H1 (cell line): ENCODE measurements around the gene ZNF512B. TPM values are rescaled to one million over a fixed set of nuclear protein-coding genes. Genes with fewer than 3 reads are reported as not detected.

ENCODE experiments used
- CTCF ChIA-PET: fragments of 300-600 bp; sonication (Branson Sonifier 250); formaldehyde crosslinking; loops from one replicate; lab custom pipeline; 2021; ENCODE audit not compliant: partially characterized antibody; lab: Charles Lee
- POLR2A ChIA-PET: fragments of 300-600 bp; sonication (Branson Sonifier 250); formaldehyde crosslinking; loops from one replicate; lab custom pipeline; 2021; ENCODE audit warnings: inconsistent platforms; ENCODE audit not compliant: partially characterized antibody; lab: Charles Lee
- DNase-seq, 2 experiments: peaks; one replicate each; pipeline versions ENCODE4 v3.0.0 to v3.0.0-alpha.2; 2010 to 2022; ENCODE audit warnings: low spot score in 2 of 2, low read depth in 1 of 2, mixed read lengths in 1 of 2
- FAIRE-seq: peaks from 2 replicates; lab custom pipeline; 2011; peaks lifted over from hg19 to GRCh38; lab: Jason Lieb, UNC
- H2AFZ ChIP-seq: 2 replicates; pipeline ENCODE4 v1.8.1; 2012; ENCODE audit warnings: low read length, inconsistent platforms
- H2AK5ac ChIP-seq: 2 replicates; pipeline ENCODE4 v1.6.1; 2013; ENCODE audit warnings: low read depth, low read length
- H2BK120ac ChIP-seq: replicated peaks from 2 replicates; pipeline ENCODE3; 2013; ENCODE audit warnings: low read depth, low read length, inconsistent platforms
- H2BK12ac ChIP-seq: 2 replicates; pipeline ENCODE4 v1.6.1; 2013; ENCODE audit warnings: low read depth, low read length
- H2BK15ac ChIP-seq: 2 replicates; pipeline ENCODE4 v1.6.1; 2013; ENCODE audit warnings: low read length
- H2BK20ac ChIP-seq: 2 replicates; pipeline ENCODE4 v1.6.1; 2013; ENCODE audit warnings: low read length
- H2BK5ac ChIP-seq: 2 replicates; pipeline ENCODE4 v1.6.1; 2013; ENCODE audit warnings: low read depth, low read length
- H3K14ac ChIP-seq: 2 replicates; pipeline ENCODE4 v1.6.1; 2013; ENCODE audit warnings: inconsistent platforms; ENCODE audit not compliant: insufficient read length
- H3K18ac ChIP-seq: 2 replicates; pipeline ENCODE4 v1.6.1; 2013; ENCODE audit warnings: low read length; ENCODE audit errors: extremely low read depth
- H3K23ac ChIP-seq: 2 replicates; pipeline ENCODE4 v1.6.1; 2013; ENCODE audit warnings: inconsistent platforms; ENCODE audit not compliant: insufficient read length
- H3K23me2 ChIP-seq: 2 replicates; pipeline ENCODE4 v1.6.1; 2013; ENCODE audit warnings: low read depth, low read length
- H3K27ac ChIP-seq: 2 replicates; pipeline ENCODE4 v1.6.1; 2011; ENCODE audit warnings: low read depth, low read length, inconsistent platforms
- H3K27me3 ChIP-seq, 4 experiments: replicated peaks in 1 of 4; 1 replicate in 1 of 4; 2 replicates in 3 of 4; pipeline versions ENCODE4 v1.6.1 to v1.8.1; 2011 to 2013; ENCODE audit warnings: low read length in 3 of 4, mild to moderate bottlenecking in 3 of 4, inconsistent platforms in 2 of 4, mixed read lengths in 2 of 4, moderate library complexity in 1 of 4; ENCODE audit not compliant: control insufficient read depth in 3 of 4, insufficient read depth in 3 of 4; ENCODE audit errors: extremely low read depth in 1 of 4
- H3K36me3 ChIP-seq, 4 experiments: 2 replicates each; pipeline versions ENCODE4 v1.6.1 to v1.8.1; 2011 to 2013; ENCODE audit warnings: mild to moderate bottlenecking in 4 of 4, low read length in 3 of 4, moderate library complexity in 2 of 4, control low read depth in 1 of 4, inconsistent platforms in 1 of 4; ENCODE audit not compliant: insufficient read depth in 4 of 4, control insufficient read depth in 2 of 4
- H3K4ac ChIP-seq: replicated peaks from 2 replicates; pipeline ENCODE3; 2013; ENCODE audit warnings: low read length, low read depth, mixed read lengths, inconsistent platforms; ENCODE audit not compliant: insufficient read length
- H3K4me1 ChIP-seq, 4 experiments: replicated peaks in 1 of 4; 1 replicate in 1 of 4; 2 replicates in 3 of 4; pipeline versions ENCODE4 v1.6.1 to v1.8.1; 2011 to 2013; ENCODE audit warnings: low read length in 3 of 4, inconsistent platforms in 2 of 4, mixed read lengths in 1 of 4; ENCODE audit not compliant: insufficient read depth in 4 of 4, control insufficient read depth in 3 of 4
- H3K4me2 ChIP-seq, 2 experiments: 2 replicates each; pipeline versions ENCODE4 v1.6.1 to v1.8.1; 2011 to 2013; ENCODE audit warnings: low read depth in 2 of 2, low read length in 2 of 2, control low read depth in 1 of 2, inconsistent platforms in 1 of 2, mild to moderate bottlenecking in 1 of 2; ENCODE audit not compliant: insufficient read depth in 1 of 2
- H3K4me3 ChIP-seq, 4 experiments: fragments of 200-600, 300-600 bp in 1 of 4; sonication (generic), shearing (Covaris generic), sonication (Bioruptor Twin) in 1 of 4; 2 replicates each; pipeline versions ENCODE4 v1.5.1 to v1.8.1; 2011 to 2016; ENCODE audit warnings: low read length in 4 of 4, low read depth in 3 of 4, control low read depth in 2 of 4, inconsistent platforms in 2 of 4, mild to moderate bottlenecking in 2 of 4, mixed read lengths in 1 of 4, moderate library complexity in 1 of 4; ENCODE audit not compliant: insufficient read depth in 2 of 4; ENCODE audit errors: extremely low read depth in 1 of 4
- H3K56ac ChIP-seq: replicated peaks from 2 replicates; pipeline ENCODE3; 2013; ENCODE audit warnings: low read depth, mild to moderate bottlenecking, mixed read lengths, low read length, inconsistent platforms; ENCODE audit not compliant: insufficient read length
- H3K79me1 ChIP-seq: 2 replicates; pipeline ENCODE4 v1.6.1; 2013; ENCODE audit warnings: low read depth, low read length, control low read depth
- H3K79me2 ChIP-seq, 2 experiments: 2 replicates each; pipeline versions ENCODE4 v1.6.1 to v1.8.1; 2012 to 2013; ENCODE audit warnings: low read length in 2 of 2, mild to moderate bottlenecking in 2 of 2, inconsistent platforms in 1 of 2; ENCODE audit not compliant: insufficient read depth in 2 of 2, control insufficient read depth in 1 of 2
- H3K9ac ChIP-seq, 4 experiments: replicated peaks in 1 of 4; 1 replicate in 1 of 4; 2 replicates in 3 of 4; pipeline versions ENCODE4 v1.6.1 to v1.8.1; 2011 to 2013; ENCODE audit warnings: low read depth in 3 of 4, low read length in 3 of 4, control low read depth in 2 of 4, mild to moderate bottlenecking in 2 of 4, moderate library complexity in 2 of 4, inconsistent platforms in 1 of 4; ENCODE audit errors: extremely low read depth in 1 of 4
- H3K9me3 ChIP-seq, 2 experiments: 2 replicates each; pipeline versions ENCODE4 v1.6.1 to v1.8.1; 2012 to 2013; ENCODE audit warnings: mild to moderate bottlenecking in 2 of 2, moderate library complexity in 2 of 2, control low read depth in 1 of 2, inconsistent platforms in 1 of 2, low read depth in 1 of 2, low read length in 1 of 2, mixed read lengths in 1 of 2; ENCODE audit not compliant: insufficient read depth in 2 of 2
- H4K20me1 ChIP-seq, 2 experiments: replicated peaks in 1 of 2; 2 replicates each; pipeline versions ENCODE3 to v1.8.1; 2011 to 2013; ENCODE audit warnings: inconsistent platforms in 2 of 2, low read length in 2 of 2, mild to moderate bottlenecking in 1 of 2; ENCODE audit not compliant: insufficient read depth in 2 of 2, control insufficient read depth in 1 of 2
- H4K5ac ChIP-seq: 2 replicates; pipeline ENCODE4 v1.6.1; 2013; ENCODE audit warnings: low read length, low read depth, mixed read lengths, inconsistent platforms; ENCODE audit not compliant: insufficient read length
- H4K8ac ChIP-seq: 2 replicates; pipeline ENCODE4 v1.8.0; 2013; ENCODE audit warnings: mild to moderate bottlenecking, moderate library complexity, low read length, inconsistent platforms; ENCODE audit not compliant: insufficient read depth; ENCODE audit errors: extremely low read depth
- H4K91ac ChIP-seq: replicated peaks from 2 replicates; pipeline ENCODE3; 2013; ENCODE audit warnings: low read length, mixed read lengths, inconsistent platforms; ENCODE audit not compliant: insufficient read length
- ATF3 ChIP-seq: IDR thresholded peaks from 2 replicates; pipeline ENCODE4 v1.6.1; 2011; ENCODE audit warnings: low read depth, mild to moderate bottlenecking, low read length; ENCODE audit not compliant: insufficient read depth
- BRCA1 ChIP-seq: IDR thresholded peaks from 2 replicates; pipeline ENCODE4 v1.6.1; 2012; ENCODE audit warnings: low read depth, low read length, improper control_type of control experiment
- CBX5 ChIP-seq: fragments of 300-800, 300-1000 bp; sonication (generic); IDR thresholded peaks from 2 replicates; pipeline ENCODE4 v1.7.1; 2016; ENCODE audit warnings: antibody characterized with exemption, low read length, low read depth
- CHD2 ChIP-seq: IDR thresholded peaks from 2 replicates; pipeline ENCODE4 v1.6.1; 2012; ENCODE audit warnings: low read length, improper control_type of control experiment
- JUND ChIP-seq: IDR thresholded peaks from 2 replicates; pipeline ENCODE4 v1.6.1; 2011; ENCODE audit warnings: mild to moderate bottlenecking, improper control_type of control experiment, low read length
- KDM1A ChIP-seq: fragments of 200-600, 300-600 bp; sonication (generic); IDR thresholded peaks from 2 replicates; pipeline ENCODE4 v1.7.1; 2016; ENCODE audit warnings: mild to moderate bottlenecking, low read length, borderline replicate concordance
- MAX ChIP-seq: IDR thresholded peaks from 2 replicates; pipeline ENCODE4 v1.6.1; 2012; ENCODE audit warnings: inconsistent platforms
- PHF8 ChIP-seq: fragments of 200-600 bp; sonication (generic); conservative IDR thresholded peaks from 2 replicates; pipeline ENCODE4 v1.7.1; 2012; ENCODE audit warnings: low read depth, mild to moderate bottlenecking, inconsistent platforms, low read length, moderate library complexity
- SIRT6 ChIP-seq: IDR thresholded peaks from one replicate; pipeline ENCODE4 v1.7.1; 2012; ENCODE audit warnings: low read length, inconsistent platforms
- SIX5 ChIP-seq: IDR thresholded peaks from 2 replicates; pipeline ENCODE4 v1.6.1; 2011; ENCODE audit warnings: mild to moderate bottlenecking, low read depth, low read length
- TAF7 ChIP-seq: optimal IDR thresholded peaks from 2 replicates; pipeline ENCODE3; 2011; ENCODE audit warnings: low read depth, mild to moderate bottlenecking, inconsistent platforms, low read length, moderate library complexity, borderline replicate concordance
- TCF12 ChIP-seq: IDR thresholded peaks from 2 replicates; pipeline ENCODE4 v1.6.1; 2011; ENCODE audit warnings: low read depth, mild to moderate bottlenecking, low read length
- USF2 ChIP-seq: IDR thresholded peaks from 2 replicates; pipeline ENCODE4 v1.6.1; 2011; ENCODE audit warnings: low read length, improper control_type of control experiment
- WGBS, 2 experiments: shearing (Covaris generic) in 1 of 2; methylation state at CpG; one replicate each; pipeline versions ENCODE4 v1.1.6 to v1.1.7; 2013 to 2015; ENCODE audit warnings: low lambda C conversion rate in 2 of 2, mixed read lengths in 2 of 2, inconsistent platforms in 1 of 2, low coverage in 1 of 2, missing lambda C conversion rate in 1 of 2; ENCODE audit not compliant: insufficient replicate concordance in 2 of 2, insufficient coverage in 1 of 2, insufficient read length in 1 of 2; ENCODE audit errors: extremely low coverage in 1 of 2, missing lambda C conversion rate in 1 of 2; 5-methylcytosine and 5-hydroxymethylcytosine counted together
- polyA plus RNA-seq, 7 experiments: library from polyadenylated mRNA; depleted of rRNA in 3 of 7; stranded (reverse) in 5 of 7; unstranded in 2 of 7; fragments of >200 nt in 5 of 7; fragments of 200-250 nt in 2 of 7; gene quantifications; 1 replicate in 5 of 7; 2 replicates in 1 of 7; 4 replicates in 1 of 7; pipeline versions ENCODE4 v1.2.1 to v1.2.3, GENCODE V29; 2011 to 2013; ENCODE audit warnings: missing spikeins in 2 of 7, mixed read lengths in 2 of 7
- total RNA-seq: library from RNA; stranded (reverse); fragmentation: NEBNext Ultra II Directional; extraction: Animal tissue kit (Norgen Biotek cat#: 25700); gene quantifications from 2 replicates; pipeline ENCODE4 v1.2.1, GENCODE V29; 2021

Gene ZNF512B
- total and polyA plus RNA-seq, 2 of the 8 experiments (the other 6 are each of a cell fraction or from before 2014, with no cell fraction given): 7.3 to 26.6 TPM

- FAIRE-seq: no peak
- Histone ChIP-seq H3K4me2 (no peak overlapping the region), H3K9ac (no peak overlapping the region), H3K4me1 (no peaks in the 10 kb centered on the region; a peak in 2 of 7 replicates), H4K8ac (no peak overlapping the region), H4K5ac (no peak overlapping the region), H3K14ac (no peak overlapping the region), H3K18ac (no peak overlapping the region), H2AK5ac (no peak overlapping the region), H3K27me3 (no peaks in the 10 kb centered on the region), H2BK15ac (no peak overlapping the region), H3K9me3 (no peaks in the 10 kb centered on the region; a peak in 1 of 4 replicates), H3K23me2 (no peaks in the 10 kb centered on the region), H3K27ac (no peak overlapping the region), H3K23ac (no peak overlapping the region), H3K56ac (no peak overlapping the region), H2BK12ac (no peak overlapping the region), H2BK5ac (no peak overlapping the region), H2BK120ac (no peak overlapping the region), H4K91ac (no peak overlapping the region), H2BK20ac (no peak overlapping the region), H3K4ac (no peak overlapping the region), H3K79me2 (peaks cover 0 to 34% of the 10 kb centered on the region in 2 experiments; a peak in 2 of 4 replicates), H4K20me1 (peaks cover 0 to 5% of the 10 kb centered on the region in 2 experiments), H2AFZ (no peak overlapping the region), H3K79me1 (no peaks in the 10 kb centered on the region; the same call in 1 of the 2 replicates), H3K4me3 (no peak overlapping the region), H3K36me3 (no peaks in the 10 kb centered on the region)
- DNase-seq: no peak
- 94% methylated on average over 12 of the region's 12 CpGs; no CpG with 5 or more reads in 1 of the 2 experiments for WGBS, 2 experiments
- ChIA-PET POLR2A (interaction anchor here (0.9 kb wide), 1 partner anchor 27 kb away, joined by 3 read pairs; no protein-coding TSS in a partner anchor), CTCF (interaction anchor here (1.0 to 1.3 kb wide), 2 partner anchors 13 to 127 kb away, joined by 3 to 4 read pairs; no protein-coding TSS in a partner anchor)
- TF ChIP-seq KDM1A (no peak), USF2 (no peak), MAX (no peak), BRCA1 (no peak), SIX5 (no peak), CHD2 (no peak), PHF8 (no peak), SIRT6 (no peak), JUND (no peak), TCF12 (no peak), TAF7 (no peak), CBX5 (no peak), ATF3 (no peak)
Measured at GRCh38 chr20:63913768-63914167, 56.0 kb downstream of the ZNF512B start.
